K562 (cell line): ENCODE measurements around the gene SLC40A1. TPM values are rescaled to one million over a fixed set of nuclear protein-coding genes. Genes with fewer than 3 reads are reported as not detected.

Experiments used
- ARHGAP35 ChIP-seq: fragments of 450-650 bp; IDR thresholded peaks from 2 replicates; pipeline ENCODE4 v1.6.1; 2018; ENCODE audit not compliant: partially characterized antibody
- BRF1 ChIP-seq: IDR thresholded peaks from 3 replicates; pipeline ENCODE4 v1.6.1; 2011; ENCODE audit warnings: borderline replicate concordance, mild to moderate bottlenecking; ENCODE audit not compliant: insufficient read length; ENCODE audit errors: extremely low read depth
- ELF4 ChIP-seq: fragments of 450-650 bp; formaldehyde crosslinking; IDR thresholded peaks from 2 replicates; pipeline ENCODE4 v1.4.0; 2022; ENCODE audit warnings: missing genetic modification characterization
- ERF ChIP-seq: fragments of 450-650 bp; formaldehyde crosslinking; IDR thresholded peaks from 2 replicates; pipeline ENCODE4 v1.4.0; 2020; ENCODE audit warnings: mild to moderate bottlenecking, mixed read lengths
- FOXK1 ChIP-seq: sonication (generic); formaldehyde crosslinking; IDR thresholded peaks from 2 replicates; pipeline ENCODE4 v1.8.0; 2022; ENCODE audit warnings: missing genetic modification reagents, mild to moderate bottlenecking, borderline replicate concordance
- FOXK2 ChIP-seq, 2 experiments: fragments of 450-650 bp; IDR thresholded peaks in 1 of 2; conservative IDR thresholded peaks in 1 of 2; 2 replicates each; pipeline ENCODE4 v1.6.1; 2016; ENCODE audit warnings: low read depth in 2 of 2, mild to moderate bottlenecking in 1 of 2
- HINFP ChIP-seq: fragments of 450-650 bp; conservative IDR thresholded peaks from 2 replicates; pipeline ENCODE4 v1.6.1; 2016; ENCODE audit warnings: missing genetic modification characterization, low read depth, mild to moderate bottlenecking, control low read depth, missing compliant biosample characterization
- HMG20A ChIP-seq: fragments of 450-650 bp; formaldehyde crosslinking; conservative IDR thresholded peaks from 2 replicates; pipeline ENCODE4 v1.4.0; 2020; ENCODE audit warnings: mild to moderate bottlenecking, mixed read lengths
- HNRNPH1 ChIP-seq: fragments of 200-400 bp; formaldehyde crosslinking; optimal IDR thresholded peaks from 2 replicates; pipeline ENCODE3; 2017; ENCODE audit warnings: low read depth, mild to moderate bottlenecking, low read length, moderate library complexity
- ILF3 ChIP-seq: fragments of 450-650 bp; IDR thresholded peaks from 2 replicates; pipeline ENCODE4 v1.6.1; 2018; ENCODE audit warnings: antibody characterized with exemption, mild to moderate bottlenecking, moderate library complexity, borderline replicate concordance
- KAT7 ChIP-seq: sonication (generic); formaldehyde crosslinking; IDR thresholded peaks from 2 replicates; pipeline ENCODE4 v1.8.0; 2022; ENCODE audit warnings: missing genetic modification reagents, mild to moderate bottlenecking, borderline replicate concordance
- NRF1 ChIP-seq, 2 experiments: fragments of 450-650 bp; IDR thresholded peaks in 1 of 2; conservative IDR thresholded peaks in 1 of 2; 2 replicates each; pipeline ENCODE4 v1.6.1; 2014; ENCODE audit warnings: mild to moderate bottlenecking in 2 of 2
- POLR3G ChIP-seq: IDR thresholded peaks from 2 replicates; pipeline ENCODE4 v1.6.1; 2011; ENCODE audit not compliant: insufficient read length, insufficient replicate concordance; ENCODE audit errors: extremely low read depth
- SMAD4 ChIP-seq: fragments of 250-450 bp; sonication (Bioruptor Pico); conservative IDR thresholded peaks from 2 replicates; pipeline ENCODE4 v1.8.0; 2021; ENCODE audit warnings: inconsistent platforms, mild to moderate bottlenecking, moderate library complexity
- SMARCA5 ChIP-seq: fragments of 450-650 bp; IDR thresholded peaks from 2 replicates; pipeline ENCODE4 v1.6.1; 2016
- TAF1 ChIP-seq: IDR thresholded peaks from 2 replicates; pipeline ENCODE4 v1.6.1; 2011; ENCODE audit warnings: mild to moderate bottlenecking, low read length, moderate library complexity; ENCODE audit not compliant: insufficient read depth, control insufficient read depth, severe bottlenecking; ENCODE audit errors: extremely low read depth
- TSC22D4 ChIP-seq: fragments of 450-650 bp; IDR thresholded peaks from 2 replicates; pipeline ENCODE4 v1.6.1; 2016; ENCODE audit warnings: missing genetic modification characterization, missing biosample characterization, control low read depth
- ZBTB33 ChIP-seq: sonication (generic); formaldehyde crosslinking; IDR thresholded peaks from 2 replicates; pipeline ENCODE4 v1.8.1; 2023; ENCODE audit warnings: mild to moderate bottlenecking, missing genetic modification reagents
- ZKSCAN8 ChIP-seq: fragments of 200-800 bp; sonication (Bioruptor generic); IDR thresholded peaks from 2 replicates; pipeline ENCODE4 v1.6.1; 2016; ENCODE audit warnings: missing genetic modification characterization, missing compliant biosample characterization
- ZNF239 ChIP-seq: fragments of 250-450 bp; sonication (Bioruptor Pico); IDR thresholded peaks from 2 replicates; pipeline ENCODE4 v1.4.0; 2020; ENCODE audit warnings: mild to moderate bottlenecking
- ZNF644 ChIP-seq: fragments of 200-800 bp; sonication (Bioruptor generic); IDR thresholded peaks from 2 replicates; pipeline ENCODE4 v1.6.1; 2016; ENCODE audit warnings: low read depth, missing genetic modification characterization, missing compliant biosample characterization
- polyA plus RNA-seq, 8 experiments: library from polyadenylated mRNA; depleted of rRNA in 4 of 8; stranded (reverse) in 5 of 8; unstranded in 3 of 8; fragments of >200 nt; fragmentation: Nextera tagmentation in 2 of 8; fragmentation: Illumina TruSeq in 1 of 8; extraction: Ambion mirVana in 2 of 8; extraction: Trizol in 1 of 8; gene quantifications; 2 replicates each; pipeline versions ENCODE4 v1.2.1 to v1.2.3, GENCODE V29; 2011 to 2014; ENCODE audit warnings: inconsistent platforms in 1 of 8, missing spikeins in 1 of 8
- total RNA-seq, 7 experiments: library from RNA; depleted of rRNA in 6 of 7; stranded (reverse); fragments of >200 nt in 6 of 7; fragmentation: Illumina TruSeq in 2 of 7; extraction: Trizol in 2 of 7; gene quantifications; 2 replicates each; pipeline versions ENCODE4 v1.2.1 to v1.2.3, GENCODE V29; 2011 to 2021; ENCODE audit warnings: low replicate concordance in 1 of 7
- TF ChIP-seq, protein P1 (sequence below): sonication (generic); formaldehyde crosslinking; IDR thresholded peaks from 2 replicates; pipeline ENCODE4 v1.8.0; 2022; ENCODE audit warnings: mild to moderate bottlenecking, low read depth, missing genetic modification reagents
- TF ChIP-seq, protein P2 (sequence below): sonication (generic); formaldehyde crosslinking; IDR thresholded peaks from 2 replicates; pipeline ENCODE4 v1.8.1; 2023; ENCODE audit warnings: mild to moderate bottlenecking, missing genetic modification reagents, moderate library complexity

SLC40A1 gene
- total and polyA plus RNA-seq, 9 of the 15 experiments (the other 6 are each of a cell fraction or from before 2014, with no cell fraction given), result 42.2 to 95.9 (median 54.9) TPM

DNA sequence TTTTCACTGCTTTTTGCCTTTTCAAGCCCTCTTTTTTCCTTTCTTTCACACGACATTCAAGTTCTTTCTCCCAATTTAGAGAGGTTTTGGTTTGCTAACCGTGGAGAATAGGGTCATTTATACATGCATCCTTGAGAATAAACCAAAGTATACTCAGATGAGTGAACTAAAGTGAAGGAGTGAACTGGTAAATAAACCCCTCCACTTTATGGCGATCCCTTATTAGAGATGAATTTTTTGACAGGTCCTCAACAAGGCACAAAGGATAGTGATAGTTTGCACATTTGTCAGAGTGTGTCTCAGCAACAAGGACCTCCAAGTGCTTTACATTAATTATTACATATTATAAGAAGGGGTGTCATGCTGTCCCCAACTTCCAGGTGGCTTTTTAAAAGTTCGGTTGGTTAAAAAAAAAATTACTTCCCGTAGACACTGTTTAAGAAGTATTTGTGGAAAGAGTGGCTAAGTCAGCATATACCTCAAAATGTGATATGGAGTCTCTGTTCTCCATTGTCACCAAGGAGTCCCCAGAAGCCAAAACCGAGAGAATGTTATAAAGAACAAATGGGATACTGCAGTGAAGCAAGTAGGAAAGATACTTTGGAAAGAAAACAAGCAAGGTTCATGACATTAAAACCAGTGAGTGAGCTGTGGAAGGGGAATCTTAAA is 1.7 kb upstream of the SLC40A1 start (continued):
- no peak for TF ChIP-seq HINFP (tag)
- TF ChIP-seq POLR3G, result no peak
- no peak for TF ChIP-seq ILF3
- TF ChIP-seq, protein P1, sequence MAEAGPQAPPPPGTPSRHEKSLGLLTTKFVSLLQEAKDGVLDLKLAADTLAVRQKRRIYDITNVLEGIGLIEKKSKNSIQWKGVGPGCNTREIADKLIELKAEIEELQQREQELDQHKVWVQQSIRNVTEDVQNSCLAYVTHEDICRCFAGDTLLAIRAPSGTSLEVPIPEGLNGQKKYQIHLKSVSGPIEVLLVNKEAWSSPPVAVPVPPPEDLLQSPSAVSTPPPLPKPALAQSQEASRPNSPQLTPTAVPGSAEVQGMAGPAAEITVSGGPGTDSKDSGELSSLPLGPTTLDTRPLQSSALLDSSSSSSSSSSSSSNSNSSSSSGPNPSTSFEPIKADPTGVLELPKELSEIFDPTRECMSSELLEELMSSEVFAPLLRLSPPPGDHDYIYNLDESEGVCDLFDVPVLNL (CRISPR knock-in tag), result no peak
- no peak for TF ChIP-seq TAF1
- no peak for TF ChIP-seq SMARCA5
- TF ChIP-seq, protein P2, sequence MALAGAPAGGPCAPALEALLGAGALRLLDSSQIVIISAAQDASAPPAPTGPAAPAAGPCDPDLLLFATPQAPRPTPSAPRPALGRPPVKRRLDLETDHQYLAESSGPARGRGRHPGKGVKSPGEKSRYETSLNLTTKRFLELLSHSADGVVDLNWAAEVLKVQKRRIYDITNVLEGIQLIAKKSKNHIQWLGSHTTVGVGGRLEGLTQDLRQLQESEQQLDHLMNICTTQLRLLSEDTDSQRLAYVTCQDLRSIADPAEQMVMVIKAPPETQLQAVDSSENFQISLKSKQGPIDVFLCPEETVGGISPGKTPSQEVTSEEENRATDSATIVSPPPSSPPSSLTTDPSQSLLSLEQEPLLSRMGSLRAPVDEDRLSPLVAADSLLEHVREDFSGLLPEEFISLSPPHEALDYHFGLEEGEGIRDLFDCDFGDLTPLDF (CRISPR knock-in tag), result no peak
- TF ChIP-seq ZBTB33, result no peak
- TF ChIP-seq ZNF239 (CRISPR knock-in tag), result no peak
- no peak for TF ChIP-seq BRF1
- TF ChIP-seq KAT7 (CRISPR knock-in tag), result no peak
- TF ChIP-seq SMAD4 (CRISPR knock-in tag), result no peak
- TF ChIP-seq ZKSCAN8 (CRISPR knock-in tag), result no peak
- TF ChIP-seq FOXK2 (conservative IDR thresholded peaks at IDR 0.05 in 1 of 2, IDR thresholded peaks at IDR 0.05 in 1 of 2; ENCODE audit: low read depth in 2 of 2), result peak in 1 of 2 experiments; percentile 23; a peak in 1 of 4 replicates
- no peak for TF ChIP-seq ELF4 (CRISPR knock-in tag)
- TF ChIP-seq ZNF644, result no peak
- 0 out of 4 replicates have a peak, but pooled peaks of 1 of the 2 experiments have one; percentile 17 for TF ChIP-seq NRF1 (conservative IDR thresholded peaks at IDR 0.05 in 1 of 2, IDR thresholded peaks at IDR 0.05 in 1 of 2)
- TF ChIP-seq HMG20A (CRISPR knock-in tag), result no peak
- TF ChIP-seq ERF (CRISPR knock-in tag), result no peak
- no peak for TF ChIP-seq ARHGAP35
- no peak for TF ChIP-seq HNRNPH1
- no peak for TF ChIP-seq TSC22D4 (tag)
- no peak for TF ChIP-seq FOXK1 (CRISPR knock-in tag)
